RPMI8226 (cell line): ENCODE data around the gene PTDSS2.

Source experiments
- DNase-seq: peaks from one replicate; pipeline ENCODE4 v3.0.0-alpha.2; 2015

Gene PTDSS2

GRCh38 chr11:494761-495536 is 44.9 kb downstream of the PTDSS2 start:
- no peak for DNase-seq

DNA sequence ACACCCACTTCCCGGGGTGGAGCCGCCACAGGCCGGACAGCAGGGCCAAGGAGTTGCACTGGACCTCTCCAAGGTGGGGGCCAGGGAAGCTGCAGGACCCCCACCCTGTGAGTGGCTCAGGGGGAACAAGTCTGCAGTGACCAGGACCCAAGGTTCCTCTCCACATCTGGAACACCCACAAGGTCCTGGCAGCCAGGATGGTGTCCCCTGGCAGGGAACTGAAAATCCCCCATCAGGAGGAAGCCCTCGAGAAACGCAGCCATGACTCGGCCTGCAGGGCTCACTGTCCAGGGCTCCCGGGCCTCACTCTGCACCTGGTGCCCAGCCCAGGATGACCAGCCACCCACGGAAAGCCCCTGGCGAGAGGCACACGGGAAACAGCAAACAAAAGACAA is 45.5 kb downstream of the PTDSS2 start:
- no peak for DNase-seq

GRCh38 chr11:496834-497564 is 46.9 kb downstream of the PTDSS2 start:
- DNase-seq: no peak

GRCh38 chr11:497565-498296 is 47.7 kb downstream of the PTDSS2 start:
- no peak for DNase-seq

DNA sequence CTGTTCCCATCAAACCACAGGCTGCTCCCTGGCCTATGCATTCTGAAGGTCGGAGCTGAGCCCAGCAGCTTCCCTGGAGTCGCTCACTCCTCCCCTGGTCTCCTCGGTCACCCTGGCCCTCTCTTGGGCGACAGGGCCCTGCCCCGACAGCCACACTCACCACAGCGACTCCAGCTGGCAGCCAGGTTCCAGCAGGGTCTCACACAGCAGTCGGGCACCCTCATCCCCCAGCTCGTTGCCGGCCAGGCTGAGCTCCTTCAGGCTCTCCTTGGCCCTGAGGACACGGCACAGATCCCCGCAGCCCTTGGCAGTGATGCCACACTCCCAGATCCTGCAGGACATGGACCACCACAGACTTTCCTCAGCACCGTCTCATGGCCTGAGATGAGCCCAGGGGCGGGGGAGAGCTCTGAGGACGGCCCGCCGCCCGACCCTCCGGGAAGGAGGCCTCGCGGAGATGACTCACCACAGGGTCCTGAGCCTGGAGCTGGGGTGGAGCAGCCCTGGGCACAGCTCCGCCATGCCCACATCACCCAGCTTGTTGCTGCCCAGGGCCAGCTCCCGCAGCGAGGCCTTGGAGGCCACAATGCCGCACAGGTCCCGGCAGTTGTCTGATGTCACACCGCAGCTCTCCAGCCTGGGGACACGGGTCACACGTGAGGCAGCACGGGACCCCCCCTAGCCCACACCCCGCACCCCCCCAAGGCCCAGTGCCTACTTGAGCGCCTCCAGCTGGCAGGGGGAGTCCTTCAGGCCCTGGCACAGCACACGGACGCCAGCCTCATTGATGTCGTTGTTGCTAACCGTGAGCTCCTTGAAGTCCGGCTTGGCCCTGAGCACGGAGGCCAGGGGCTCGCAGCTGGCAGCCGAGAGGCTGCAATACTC is 48.5 kb downstream of the PTDSS2 start:
- no peak for DNase-seq

- no peak for DNase-seq
Measured at GRCh38 chr11:499201-500076, 49.4 kb downstream of the PTDSS2 start.

GRCh38 chr11:501001-501682 is 51.1 kb downstream of the PTDSS2 start:
- no peak for DNase-seq

DNA sequence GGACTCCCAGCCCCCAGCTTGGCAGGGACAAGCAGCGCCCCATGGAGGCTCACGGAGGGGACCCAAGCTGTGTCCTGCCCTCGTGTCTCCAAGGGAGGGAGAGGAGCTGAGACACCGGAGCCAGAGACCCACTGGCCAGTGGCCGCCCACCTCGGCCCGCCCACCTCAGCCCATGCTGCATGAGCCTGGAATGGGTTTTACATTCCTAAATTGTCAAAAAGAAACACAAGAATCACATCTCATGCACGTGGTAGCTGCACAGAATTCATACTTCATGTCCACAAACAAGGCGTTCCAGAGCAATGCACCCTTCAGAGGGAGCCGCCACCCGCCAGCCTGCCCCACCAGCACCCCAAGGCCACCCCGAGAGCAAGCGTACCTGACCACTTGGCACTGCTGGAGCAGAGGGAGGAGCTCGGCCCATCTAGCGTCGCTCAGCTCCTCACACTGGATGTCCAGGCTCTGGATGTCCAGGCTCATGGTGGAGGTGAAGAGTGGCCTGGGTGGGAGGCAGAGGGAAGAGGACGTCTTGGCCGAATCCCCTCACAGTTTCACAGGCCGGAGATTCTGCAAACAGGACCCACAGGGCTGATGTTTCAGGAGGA is 51.7 kb downstream of the PTDSS2 start:
- DNase-seq: no peak

- DNase-seq: no peak
Measured at GRCh38 chr11:502288-503178, 52.5 kb downstream of the PTDSS2 start.

DNA sequence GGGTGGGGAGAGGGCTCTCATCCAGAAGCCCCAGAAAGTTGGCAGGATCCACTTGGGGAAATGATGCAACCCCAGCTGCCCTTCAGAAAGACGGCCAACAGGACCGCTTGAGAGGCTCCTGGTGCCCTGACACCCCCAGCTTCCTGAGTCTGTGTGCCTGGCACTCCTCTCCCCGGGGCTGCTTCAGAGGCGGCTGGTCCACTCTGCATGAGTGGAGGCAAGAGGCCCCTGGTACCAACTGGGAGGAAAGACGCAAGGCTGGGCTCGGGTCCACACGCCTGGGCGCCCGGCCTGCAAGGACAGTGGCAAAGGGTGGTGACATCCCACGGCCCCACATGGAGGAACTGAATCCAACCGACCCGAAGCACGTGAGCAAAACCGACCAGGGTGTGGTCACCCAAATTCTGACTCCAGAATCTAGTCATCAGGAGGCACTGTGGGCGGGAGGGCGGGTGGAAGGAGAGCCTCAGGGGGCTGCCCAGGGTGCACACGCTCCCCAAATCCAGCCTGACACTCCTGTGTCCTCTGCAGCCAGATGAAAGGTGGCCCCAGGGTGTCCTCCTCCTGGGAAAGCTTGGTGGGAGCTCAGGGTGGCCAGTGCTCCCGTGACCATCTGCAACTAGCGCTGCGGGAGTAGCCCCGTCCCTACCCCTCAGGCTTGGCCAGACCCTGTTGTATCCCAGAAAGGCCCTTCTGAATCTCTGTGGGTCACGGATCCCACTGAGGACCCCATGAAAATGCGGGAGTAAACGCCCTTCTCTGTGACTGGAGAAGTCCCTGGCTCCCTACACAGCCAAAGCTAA is 53.3 kb downstream of the PTDSS2 start:
- DNase-seq: no peak

GRCh38 chr11:504053-504993 is 54.2 kb downstream of the PTDSS2 start:
- no peak for DNase-seq

DNA sequence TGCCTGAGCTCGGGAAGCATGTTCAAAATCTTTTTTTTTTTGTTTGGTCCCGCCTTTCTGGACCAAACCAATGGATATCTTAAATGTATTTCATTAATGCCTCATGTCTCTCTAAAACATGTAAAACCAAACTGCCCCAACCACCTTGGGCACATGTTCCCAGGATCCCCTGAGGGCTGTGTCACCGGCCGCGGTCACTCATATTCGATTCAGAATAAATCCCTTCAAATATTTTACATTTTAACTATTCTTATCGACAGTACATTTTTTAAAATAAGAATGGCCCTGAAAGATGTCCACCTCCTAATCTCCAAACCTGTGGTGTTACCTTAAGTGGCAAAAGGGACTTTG is 54.9 kb downstream of the PTDSS2 start:
- no peak for DNase-seq

- peak; percentile 94 for DNase-seq
Measured at GRCh38 chr11:506238-506994, 56.3 kb downstream of the PTDSS2 start.

GRCh38 chr11:506995-507726 is 57.1 kb downstream of the PTDSS2 start, which contains the start of gene RNH1:
TSS of gene RNH1 (minus strand) at chr11:507242. CDS start at chr11:502162, 5,080 bp downstream.
- peak; percentile 91 for DNase-seq

GRCh38 chr11:507727-508515 is 57.8 kb downstream of the PTDSS2 start:
- no peak for DNase-seq
